Endothelial cell of umbilical vein (primary cell): Measurements from ENCODE around the gene MINPP1. TPM values are rescaled to one million over a fixed set of nuclear protein-coding genes. Genes with fewer than 3 reads are reported as not detected.

Experiments used
- BruUV-seq: library from RNA; stranded (reverse); fragments of 400-500 nt; replicated peaks from 2 replicates; lab custom pipeline; 2021; lab: Mats Ljungman, UMichigan
- CTCF ChIA-PET: fragments of 300-600, 350-600 bp; sonication (Branson Sonifier 250); formaldehyde crosslinking; loops from one replicate; lab custom pipeline; 2021; ENCODE audit warnings: antibody characterized with exemption, inconsistent platforms; lab: Charles Lee
- POLR2A ChIA-PET: fragments of 300-600, 350-600 bp; sonication (Branson Sonifier 250); formaldehyde crosslinking; loops from one replicate; lab custom pipeline; 2021; ENCODE audit warnings: antibody characterized with exemption, inconsistent platforms; lab: Charles Lee
- DNase-seq: peaks from one replicate; pipeline ENCODE4 v3.0.0-alpha.2; 2011; ENCODE audit warnings: low read depth, low spot score
- FAIRE-seq: peaks from 2 replicates; lab custom pipeline; 2011; peaks lifted over from hg19 to GRCh38; lab: Jason Lieb, UNC
- H2AFZ ChIP-seq: 2 replicates; pipeline ENCODE4 v1.6.0; 2012; ENCODE audit warnings: low read depth, low read length, control low read depth, inconsistent platforms
- H3K27ac ChIP-seq: 2 replicates; pipeline ENCODE4 v1.5.1; 2011; ENCODE audit warnings: low read depth, mild to moderate bottlenecking, control low read depth, low read length, moderate library complexity; ENCODE audit not compliant: insufficient read depth
- H3K27me3 ChIP-seq, 2 experiments: 2 replicates each; pipeline versions ENCODE4 v1.6.0 to v1.6.1; 2011; ENCODE audit warnings: low read length in 2 of 2, mixed read lengths in 1 of 2; ENCODE audit not compliant: control insufficient read depth in 2 of 2, insufficient read depth in 2 of 2
- H3K36me3 ChIP-seq, 2 experiments: 2 replicates in 1 of 2; 3 replicates in 1 of 2; pipeline ENCODE4 v1.5.1; 2011; ENCODE audit warnings: low read length in 2 of 2, mild to moderate bottlenecking in 1 of 2, moderate library complexity in 1 of 2; ENCODE audit not compliant: control insufficient read depth in 2 of 2, insufficient read depth in 2 of 2; ENCODE audit errors: extremely low read depth in 1 of 2
- H3K4me1 ChIP-seq: 3 replicates; pipeline ENCODE4 v1.5.1; 2011; ENCODE audit warnings: mild to moderate bottlenecking, low read length; ENCODE audit not compliant: control insufficient read depth, insufficient read depth; ENCODE audit errors: extremely low read depth
- H3K4me2 ChIP-seq: 2 replicates; pipeline ENCODE4 v1.6.1; 2011; ENCODE audit warnings: low read length, control low read depth, mixed read lengths; ENCODE audit not compliant: insufficient read depth
- H3K4me3 ChIP-seq, 3 experiments: fragments of 200-600 bp in 1 of 3; sonication (generic), shearing (Covaris generic) in 1 of 3; replicated peaks in 1 of 3; 2 replicates each; pipeline ENCODE4 v1.5.1; 2011 to 2016; ENCODE audit warnings: control low read depth in 3 of 3, low read length in 3 of 3, mild to moderate bottlenecking in 2 of 3, inconsistent platforms in 1 of 3, low read depth in 1 of 3, moderate library complexity in 1 of 3; ENCODE audit not compliant: insufficient read depth in 1 of 3
- H3K79me2 ChIP-seq: 2 replicates; pipeline ENCODE4 v1.6.0; 2012; ENCODE audit warnings: low read length, inconsistent platforms; ENCODE audit not compliant: control insufficient read depth, insufficient read depth
- H3K9ac ChIP-seq: replicated peaks from 2 replicates; pipeline ENCODE3; 2011; ENCODE audit warnings: low read length, control low read depth; ENCODE audit not compliant: insufficient read depth; ENCODE audit errors: extremely low read depth
- H3K9me1 ChIP-seq: replicated peaks from 3 replicates; pipeline ENCODE4 v1.6.0; 2011; ENCODE audit warnings: mild to moderate bottlenecking, low read length; ENCODE audit not compliant: control insufficient read depth, insufficient read depth; ENCODE audit errors: extremely low read depth
- H3K9me3 ChIP-seq: replicated peaks from 2 replicates; pipeline ENCODE4 v1.5.1; 2012; ENCODE audit warnings: low read length, inconsistent platforms; ENCODE audit not compliant: control insufficient read depth, insufficient read depth
- H4K20me1 ChIP-seq: replicated peaks from 2 replicates; pipeline ENCODE3; 2011; ENCODE audit warnings: mild to moderate bottlenecking, low read length; ENCODE audit not compliant: control insufficient read depth, insufficient read depth; ENCODE audit errors: extremely low read depth
- CTCF ChIP-seq, 2 donors: IDR thresholded peaks; 1 replicate in 1 of 2; 2 replicates in 1 of 2; pipeline ENCODE4 v1.5.1; 2011; ENCODE audit warnings: low read length in 2 of 2, mild to moderate bottlenecking in 2 of 2, moderate library complexity in 2 of 2, control low read depth in 1 of 2, inconsistent platforms in 1 of 2, low read depth in 1 of 2; ENCODE audit not compliant: insufficient read depth in 1 of 2; ENCODE audit errors: extremely low read depth in 1 of 2
- EZH2 ChIP-seq: IDR thresholded peaks from 2 replicates; pipeline ENCODE4 v1.6.1; 2012; ENCODE audit warnings: borderline replicate concordance, low read depth, mild to moderate bottlenecking, moderate library complexity, low read length, inconsistent platforms; ENCODE audit not compliant: severe bottlenecking
- FOS ChIP-seq: IDR thresholded peaks from 2 replicates; pipeline ENCODE4 v1.6.1; 2011; ENCODE audit warnings: mild to moderate bottlenecking, low read length, moderate library complexity, borderline replicate concordance; ENCODE audit not compliant: insufficient read depth
- GATA2 ChIP-seq: IDR thresholded peaks from 2 replicates; pipeline ENCODE4 v1.7.0; 2011; ENCODE audit warnings: low read depth, mild to moderate bottlenecking, moderate library complexity, mixed read lengths, low read length; ENCODE audit not compliant: insufficient read length, insufficient read depth
- JUN ChIP-seq: IDR thresholded peaks from 2 replicates; pipeline ENCODE4 v1.6.1; 2011; ENCODE audit warnings: borderline replicate concordance, low read depth; ENCODE audit not compliant: insufficient read length, insufficient read depth
- MAX ChIP-seq: IDR thresholded peaks from 2 replicates; pipeline ENCODE4 v1.6.1; 2011; ENCODE audit not compliant: insufficient read depth, insufficient read length
- MYC ChIP-seq: IDR thresholded peaks from one replicate; pipeline ENCODE4 v1.6.1; 2011; ENCODE audit warnings: mild to moderate bottlenecking, low read depth, low read length
- POLR2A ChIP-seq: IDR thresholded peaks from 2 replicates; pipeline ENCODE4 v1.6.1; 2012; ENCODE audit warnings: low read depth, mild to moderate bottlenecking, control low read depth, low read length
- POLR2AphosphoS5 ChIP-seq: IDR thresholded peaks from 2 replicates; pipeline ENCODE4 v1.6.1; 2012; ENCODE audit warnings: low read depth, mild to moderate bottlenecking, control low read depth, low read length, moderate library complexity; ENCODE audit not compliant: insufficient read depth
- dilution Hi-C: fragments of 300-500 bp; cut with MboI; formaldehyde crosslinking; loops from one replicate; pipeline ENCODE4 v1.15.0; 2019; ENCODE audit warnings: low sequenced_read_pairs; ENCODE audit not compliant: extremely low pct_ligation_motif_present
- intact Hi-C: fragments of 100-400 bp; cut with micrococcal nuclease; formaldehyde crosslinking; loops from one replicate; pipeline ENCODE4 v1.10.0; 2022
- microRNA-seq: library from miRNA; unstranded; fragments of <30 nt; microRNA quantifications from one replicate; pipeline ENCODE4 v1.2.0, GENCODE V29; 2021; ENCODE audit warnings: borderline number of aligned reads, borderline replicate concordance
- polyA plus RNA-seq, 4 experiments: library from polyadenylated mRNA; depleted of rRNA in 3 of 4; stranded (reverse) in 3 of 4; unstranded in 1 of 4; fragments of >200 nt; gene quantifications; 2 replicates each; pipeline versions ENCODE4 v1.2.1 to v1.2.3, GENCODE V29; 2011 to 2012; ENCODE audit warnings: missing spikeins in 1 of 4
- total RNA-seq: library from RNA; stranded (reverse); gene quantifications from 2 replicates; pipeline ENCODE4 v1.2.3, GENCODE V29; 2021

MINPP1 gene
- total and polyA plus RNA-seq, 2 donors (not counting 3 experiments of a cell fraction or from before 2014, with no cell fraction given): 11.7 to 23.8 TPM

- POLR2A ChIA-PET: no interaction called here
- H3K4me3 ChIP-seq: no peak overlapping the region
- no peak overlapping the region for H3K27ac ChIP-seq
- intact Hi-C loops (no loop called here), dilution Hi-C loops (no loop called here)
- H3K4me1 ChIP-seq: no peaks in the 10 kb centered on the region
- H3K4me2 ChIP-seq: no peak overlapping the region
- H3K9ac ChIP-seq: no peak overlapping the region
- H3K79me2 ChIP-seq: no peaks in the 10 kb centered on the region
- DNase-seq: no peak
- H3K36me3 ChIP-seq: no peaks in the 10 kb centered on the region
- peaks cover 2 to 8% of the 10 kb centered on the region in 2 experiments for H3K27me3 ChIP-seq
- no peak for FAIRE-seq
- no TSS peak for BruUV-seq
- H2AFZ ChIP-seq: no peak overlapping the region
- CTCF ChIA-PET: no interaction called here
- TF ChIP-seq JUN (no peak), POLR2AphosphoS5 (no peak), FOS (no peak), CTCF (IDR thresholded peaks at IDR 0.05; ENCODE audit: extremely low read depth in 1 of 2, insufficient read depth in 1 of 2, low read depth in 1 of 2, low read length in 2 of 2) (no peak), EZH2 (no peak), GATA2 (no peak), MYC (no peak), MAX (no peak), POLR2A (no peak)
- no peaks in the 10 kb centered on the region for H4K20me1 ChIP-seq
- no peaks in the 10 kb centered on the region for H3K9me3 ChIP-seq
- no peaks in the 10 kb centered on the region for H3K9me1 ChIP-seq
Measured at GRCh38 chr10:87600581-87600980, 95.9 kb downstream of the MINPP1 start.

Small RNA genes within 50 kb of the gene (microRNA-seq; reads per million reads assigned to microRNA genes)
- gene MIR4678: not detected

Other genes starting within 250 kb of the MINPP1 start
- gene NUTM2D, start 147.1 kb upstream of the MINPP1 start, total RNA-seq: 1.3 and 1.6 TPM in 2 replicates
- gene NUTM2D, start 147.1 kb upstream of the MINPP1 start, polyA plus RNA-seq: 1.4 and 1.9 TPM in 2 replicates
- 82.6 and 93.2 TPM in 2 replicates for gene PAPSS2, start 155.0 kb downstream of the MINPP1 start, total RNA-seq
- 20.2 and 27.9 TPM in 2 replicates for gene PAPSS2, start 155.0 kb downstream of the MINPP1 start, polyA plus RNA-seq